NCI-H1417 (cell line): ENCODE results near the gene PTK7.
A peak's percentile ranks its signal among the peaks of the same experiment; 100 is the strongest.

Experiments used
- DNase-seq, 3 experiments: peaks; one replicate each; lab custom pipeline; 2025; lab: John Stamatoyannopoulos, UW

PTK7 gene

DNA sequence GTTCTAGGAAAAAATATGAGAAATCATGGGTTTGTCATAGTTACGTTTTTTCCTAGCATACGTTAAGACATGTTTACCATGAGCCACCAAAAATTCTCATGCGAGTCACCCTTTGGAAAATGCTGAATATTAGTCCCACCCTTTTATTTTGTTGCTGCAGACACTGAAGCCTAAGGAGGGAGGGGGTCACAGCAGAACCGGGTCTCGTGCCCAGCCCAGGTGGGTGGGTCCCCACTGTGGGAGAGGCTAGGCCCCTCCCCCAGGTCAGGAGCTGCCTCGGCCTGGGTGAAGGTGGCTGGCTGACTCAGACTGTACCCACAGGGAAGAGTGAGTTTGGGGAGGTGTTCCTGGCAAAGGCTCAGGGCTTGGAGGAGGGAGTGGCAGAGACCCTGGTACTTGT is 68.8 kb downstream of the PTK7 start:
- no peak for DNase-seq

DNA sequence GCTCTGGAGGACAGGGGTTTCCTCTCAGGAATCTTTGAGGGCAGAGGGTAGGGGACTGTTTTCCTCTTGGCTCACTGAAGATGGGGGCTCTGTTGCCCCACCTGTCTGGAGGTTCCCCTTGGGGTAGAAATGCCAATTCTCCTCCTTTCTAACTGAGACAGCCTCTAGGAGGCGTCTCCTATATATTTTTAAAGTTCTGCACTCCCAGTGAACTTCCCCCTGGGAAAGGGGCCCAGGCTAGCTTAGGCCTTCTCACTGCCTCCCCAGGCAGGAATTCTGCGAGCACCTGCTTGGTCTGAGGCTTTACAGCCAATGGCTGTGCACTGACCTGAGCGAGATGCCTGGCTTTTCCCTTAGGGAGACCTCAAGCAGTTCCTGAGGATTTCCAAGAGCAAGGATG is 70.1 kb downstream of the PTK7 start:
- no peak for DNase-seq

DNA sequence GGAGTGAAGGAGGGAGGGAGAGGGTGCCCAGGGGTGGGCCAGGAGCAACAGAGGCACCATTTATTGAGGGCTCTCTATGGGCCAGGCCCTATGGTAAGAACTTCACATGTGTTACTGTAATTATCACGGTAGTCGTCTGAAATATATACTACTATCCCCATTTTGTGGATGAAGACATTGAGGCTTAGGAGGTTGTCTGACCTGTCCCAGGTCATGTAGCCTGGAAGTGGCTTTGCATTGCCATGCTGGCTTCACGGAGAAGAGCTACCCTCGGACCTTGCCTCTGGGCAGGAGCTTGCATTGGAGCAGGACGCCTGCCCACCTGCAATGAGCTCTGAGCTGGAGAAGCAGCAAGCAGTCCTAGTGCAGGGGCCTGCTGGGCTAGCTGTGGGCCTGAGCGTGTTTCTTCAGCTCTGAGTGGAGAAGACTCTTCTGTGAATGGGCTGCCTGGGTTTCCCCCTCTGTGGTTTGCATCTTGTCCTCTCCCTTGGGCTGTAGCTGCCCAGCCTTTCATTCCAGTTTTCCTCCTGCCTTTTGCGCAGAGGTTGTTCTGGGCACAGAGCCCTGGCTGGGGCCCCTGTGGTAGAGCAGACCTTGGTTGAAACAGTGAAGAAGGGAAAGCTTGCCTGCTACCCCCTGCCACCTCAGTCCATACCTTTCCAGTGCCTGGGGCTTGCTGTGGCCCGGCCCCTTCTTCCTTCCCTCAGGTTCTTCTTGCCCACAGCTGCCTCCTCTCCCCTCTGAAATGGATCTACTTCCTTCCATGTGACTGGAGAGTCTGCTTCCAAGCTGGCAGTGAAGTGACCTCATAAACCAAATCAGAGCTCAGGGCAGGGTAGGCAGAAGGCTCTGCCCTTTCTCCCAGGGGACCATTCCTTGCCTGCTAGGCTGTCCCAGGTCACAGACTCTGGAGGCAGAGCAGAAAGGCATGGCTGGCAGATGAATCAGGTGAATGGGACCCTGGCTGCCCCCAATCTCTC is 70.9 kb downstream of the PTK7 start:
- DNase-seq: no peak

DNA sequence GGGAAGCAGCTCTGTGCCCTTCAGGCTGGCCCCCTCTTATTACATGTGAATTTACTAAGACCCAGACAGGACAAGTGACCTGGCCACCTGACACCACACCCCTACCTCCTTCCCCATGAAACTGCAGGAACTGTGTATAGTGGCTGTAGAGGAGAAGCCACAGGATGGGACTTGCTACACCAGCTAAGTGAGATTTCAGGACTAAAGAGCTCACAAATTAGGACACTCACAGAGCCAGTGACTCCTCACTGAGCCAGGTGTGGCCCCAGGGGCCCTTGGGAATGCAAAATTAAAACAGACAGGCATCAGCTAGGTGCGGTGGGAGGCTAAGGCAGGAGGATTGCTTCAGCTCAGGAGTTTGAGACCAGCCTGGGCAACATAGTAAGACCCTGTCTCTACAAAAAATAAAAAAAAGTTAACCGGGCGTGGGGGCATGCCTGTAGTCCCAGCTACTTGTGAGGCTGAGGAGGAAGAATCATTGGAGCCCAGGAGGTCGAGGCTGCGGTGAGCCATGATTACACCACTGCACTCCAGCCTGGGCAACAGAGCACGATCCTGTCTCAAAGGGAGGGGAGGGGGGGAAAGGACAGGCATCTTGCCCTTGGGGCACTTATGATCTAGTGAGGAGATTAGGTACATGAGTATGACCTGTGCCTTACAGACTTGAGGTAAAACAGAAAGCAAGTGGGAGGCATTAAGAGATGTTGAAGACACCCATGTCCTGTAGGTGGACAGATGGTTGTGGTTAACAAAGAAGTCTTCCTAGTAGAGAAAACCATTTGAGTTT is 71.8 kb downstream of the PTK7 start:
- no peak for DNase-seq

DNA sequence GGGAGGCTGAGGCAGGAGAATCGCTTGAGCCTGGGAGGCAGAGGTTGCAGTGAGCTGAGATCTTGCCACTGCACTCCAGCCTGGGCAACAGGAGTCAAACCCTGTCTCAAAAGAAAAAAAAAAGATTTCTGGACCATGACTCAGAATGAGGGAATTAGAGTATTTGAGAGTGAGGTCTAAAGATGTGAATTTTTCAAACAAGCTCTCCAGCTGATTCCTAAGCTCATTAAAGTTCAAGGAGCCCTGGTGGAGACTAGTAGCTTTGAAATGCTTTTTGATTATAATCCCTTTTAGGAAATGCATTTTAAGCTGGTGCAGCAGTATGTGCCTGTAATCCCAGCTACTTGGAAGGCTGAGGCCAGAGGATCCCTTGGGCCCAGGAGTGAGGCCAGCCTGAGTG is 73.2 kb downstream of the PTK7 start:
- no peak for DNase-seq

DNA sequence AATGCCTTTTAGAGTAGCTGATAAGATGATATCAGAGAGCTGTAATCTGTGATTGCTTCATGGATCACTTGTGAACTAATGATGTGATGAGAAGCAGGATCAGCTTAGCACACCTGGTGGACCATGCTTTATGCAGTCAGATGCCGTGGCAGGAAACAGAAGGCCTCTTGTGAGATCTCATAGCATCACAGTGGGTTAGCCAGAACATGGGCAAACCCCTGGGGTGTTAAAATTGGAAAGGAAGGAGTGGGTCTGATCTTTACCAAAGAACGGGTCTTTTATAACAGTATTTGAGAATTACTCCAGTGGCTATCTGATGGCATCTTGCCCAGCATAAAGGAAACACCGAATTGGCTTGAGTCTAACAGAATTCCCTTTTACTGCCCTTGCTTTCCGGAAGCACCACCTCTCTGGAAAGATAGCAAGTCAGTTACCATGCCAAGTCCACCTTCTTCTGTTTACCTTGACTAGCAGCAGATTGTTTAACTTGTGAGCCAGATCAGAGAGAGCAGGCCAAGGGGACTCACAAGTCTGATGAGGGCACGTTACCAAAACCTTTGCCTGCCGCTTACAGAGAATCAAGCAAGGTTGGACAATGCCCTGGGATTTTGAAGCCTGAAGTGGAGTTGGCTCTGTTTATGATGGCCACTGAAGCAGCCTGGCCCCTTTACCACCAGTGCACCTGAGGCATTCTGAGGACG is 74.1 kb downstream of the PTK7 start:
- no peak for DNase-seq

DNA sequence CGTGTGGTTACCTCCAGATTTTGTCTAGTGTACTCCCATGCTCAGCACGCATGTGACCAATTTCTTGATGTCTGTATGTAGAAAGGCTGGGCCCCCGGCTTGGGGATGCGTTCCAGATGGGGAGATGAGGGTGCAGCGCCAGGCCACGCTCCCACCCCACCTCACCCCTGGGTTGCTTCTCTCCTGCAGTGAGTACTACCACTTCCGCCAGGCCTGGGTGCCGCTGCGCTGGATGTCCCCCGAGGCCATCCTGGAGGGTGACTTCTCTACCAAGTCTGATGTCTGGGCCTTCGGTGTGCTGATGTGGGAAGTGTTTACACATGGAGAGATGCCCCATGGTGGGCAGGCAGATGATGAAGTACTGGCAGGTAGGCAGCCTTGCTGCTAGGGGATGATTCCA is 83.5 kb downstream of the PTK7 start:
- no peak for DNase-seq

DNA sequence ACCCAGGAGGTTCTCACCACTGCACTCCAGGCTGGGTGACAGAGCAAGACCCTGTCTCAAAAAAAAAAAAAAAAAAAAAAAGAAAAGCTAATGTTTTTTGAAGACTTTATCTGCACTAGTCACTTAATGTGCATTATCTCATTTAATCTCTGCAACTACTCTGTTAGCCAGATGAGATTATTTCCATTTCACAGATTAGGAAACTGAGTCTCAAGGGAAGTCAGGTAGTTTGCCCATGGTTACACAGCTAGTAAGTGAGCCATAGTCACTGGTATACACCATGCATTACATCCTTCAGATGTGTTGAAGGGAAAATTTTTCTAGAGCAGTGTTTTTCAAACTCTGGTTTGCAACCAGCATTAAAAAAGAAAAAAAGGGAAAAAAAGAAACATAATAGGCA is 87.8 kb downstream of the PTK7 start:
- DNase-seq: no peak

DNA sequence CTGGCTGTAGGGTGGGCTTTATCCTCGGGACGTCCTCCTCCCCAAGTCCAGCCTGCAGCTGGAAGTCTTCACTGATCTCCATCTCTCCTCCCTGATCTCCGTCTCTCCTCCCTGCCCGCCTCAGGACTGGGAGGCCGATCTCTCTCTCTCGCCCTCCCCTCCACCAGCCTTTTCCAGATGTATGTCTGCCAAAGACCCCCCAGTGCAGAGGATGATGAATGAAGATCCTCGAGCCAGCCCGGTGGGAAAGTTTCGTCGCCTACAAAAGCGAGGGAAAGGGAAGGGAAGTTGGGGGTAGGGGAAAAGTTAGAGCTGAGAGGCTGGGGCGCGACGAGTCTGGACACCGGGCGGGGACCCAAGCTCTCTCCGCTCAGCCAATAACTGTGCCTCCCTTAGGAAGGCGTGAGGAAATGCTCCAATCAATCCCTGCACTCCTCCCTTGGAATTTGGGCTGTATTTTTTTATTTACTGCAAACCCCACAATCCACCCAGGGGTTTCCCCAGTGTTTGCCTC is 94.4 kb downstream of the PTK7 start:
- peak in 1 of 3 experiments; percentile 77 for DNase-seq

DNA sequence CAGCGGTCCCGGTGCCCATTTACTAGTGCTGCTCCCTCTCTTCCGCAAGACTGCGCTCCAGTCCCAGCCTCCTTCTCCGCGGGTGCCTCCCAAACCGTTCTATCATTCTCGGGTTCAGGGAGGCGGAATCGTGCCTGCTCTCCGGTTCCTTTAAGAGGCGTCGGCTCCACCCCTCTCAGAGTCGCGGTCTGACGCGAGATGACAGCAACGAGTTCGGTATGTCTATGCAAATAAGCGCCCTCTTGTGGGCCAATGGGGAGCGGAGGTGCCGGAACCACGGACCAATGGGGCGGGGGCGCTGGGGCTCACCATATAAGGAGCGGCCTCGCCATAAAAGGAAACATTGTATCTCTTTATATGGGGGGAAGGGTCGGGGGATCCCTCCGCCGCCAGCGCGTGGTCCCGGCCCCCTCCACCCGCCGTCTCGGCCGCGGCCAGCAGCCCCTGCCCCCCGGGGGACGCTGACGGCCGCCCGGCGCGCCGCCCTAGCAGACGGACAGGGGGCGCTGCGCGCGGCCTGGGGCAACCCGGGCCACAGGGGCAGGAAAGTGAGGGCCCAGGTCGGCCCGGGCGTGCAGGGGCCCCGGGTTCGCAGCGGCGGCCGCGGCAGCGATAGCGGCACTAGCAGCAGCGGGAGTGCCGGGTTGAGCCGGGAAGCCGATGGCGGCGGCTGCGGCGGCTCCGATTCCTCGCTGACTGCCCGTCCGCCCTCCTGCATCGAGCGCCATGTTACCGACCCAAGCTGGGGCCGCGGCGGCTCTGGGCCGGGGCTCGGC is 95.0 kb downstream of the PTK7 start, which contains the start of gene SRF:
TSS of gene SRF (plus strand) at position 339 of the 776 bp plus-strand sequence. CDS start at position 727, 388 bp downstream.
- DNase-seq: peak; percentile 98 to 99 (median 99)

DNA sequence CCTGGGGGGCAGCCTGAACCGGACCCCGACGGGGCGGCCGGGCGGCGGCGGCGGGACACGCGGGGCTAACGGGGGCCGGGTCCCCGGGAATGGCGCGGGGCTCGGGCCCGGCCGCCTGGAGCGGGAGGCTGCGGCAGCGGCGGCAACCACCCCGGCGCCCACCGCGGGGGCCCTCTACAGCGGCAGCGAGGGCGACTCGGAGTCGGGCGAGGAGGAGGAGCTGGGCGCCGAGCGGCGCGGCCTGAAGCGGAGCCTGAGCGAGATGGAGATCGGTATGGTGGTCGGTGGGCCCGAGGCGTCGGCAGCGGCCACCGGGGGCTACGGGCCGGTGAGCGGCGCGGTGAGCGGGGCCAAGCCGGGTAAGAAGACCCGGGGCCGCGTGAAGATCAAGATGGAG is 95.6 kb downstream of the PTK7 start:
- peak in 1 of 3 experiments; percentile 68 for DNase-seq

DNA sequence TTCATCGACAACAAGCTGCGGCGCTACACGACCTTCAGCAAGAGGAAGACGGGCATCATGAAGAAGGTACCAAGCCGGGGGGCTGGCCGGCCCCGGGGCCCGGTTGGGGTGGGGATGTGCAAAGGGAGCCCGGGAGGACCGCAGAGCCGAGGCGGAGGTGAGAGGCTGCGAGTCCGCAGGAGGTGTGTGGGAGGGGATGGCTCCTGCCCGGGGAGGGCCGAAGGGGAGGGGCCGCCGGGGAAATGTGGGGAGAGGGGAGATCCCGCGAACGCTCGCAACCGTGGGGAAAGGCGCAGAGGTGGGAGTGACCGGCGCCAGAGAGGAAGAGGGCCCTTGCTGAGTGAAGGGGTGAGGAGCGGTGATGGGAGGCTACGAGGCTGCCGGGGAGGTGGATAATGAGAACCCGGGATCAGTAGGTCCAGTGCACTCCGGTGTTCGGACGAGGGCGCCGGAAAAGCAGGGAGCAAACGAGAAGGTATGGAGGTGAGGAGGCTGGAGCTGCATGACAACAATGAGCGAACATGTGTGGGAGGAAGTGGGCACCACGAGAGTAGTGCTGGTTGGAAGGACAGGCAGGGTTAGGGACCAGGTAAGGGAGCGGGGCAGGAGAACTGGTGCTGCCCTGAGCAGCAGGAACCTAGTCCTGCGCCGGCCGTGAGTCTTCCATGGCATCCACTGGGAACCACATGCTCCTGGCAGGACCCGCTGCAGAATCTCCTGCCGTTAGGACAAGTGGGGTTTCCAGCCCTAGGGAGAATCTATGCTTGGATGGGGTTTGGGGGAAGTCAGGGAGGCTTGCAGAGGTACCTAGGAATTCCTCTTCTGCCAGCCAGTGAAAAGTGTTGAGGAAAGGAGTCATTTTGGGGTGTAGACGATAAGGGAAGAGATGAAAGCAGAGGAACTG is 96.2 kb downstream of the PTK7 start:
- DNase-seq: peak in 2 of 3 experiments; percentile 62 to 68

DNA sequence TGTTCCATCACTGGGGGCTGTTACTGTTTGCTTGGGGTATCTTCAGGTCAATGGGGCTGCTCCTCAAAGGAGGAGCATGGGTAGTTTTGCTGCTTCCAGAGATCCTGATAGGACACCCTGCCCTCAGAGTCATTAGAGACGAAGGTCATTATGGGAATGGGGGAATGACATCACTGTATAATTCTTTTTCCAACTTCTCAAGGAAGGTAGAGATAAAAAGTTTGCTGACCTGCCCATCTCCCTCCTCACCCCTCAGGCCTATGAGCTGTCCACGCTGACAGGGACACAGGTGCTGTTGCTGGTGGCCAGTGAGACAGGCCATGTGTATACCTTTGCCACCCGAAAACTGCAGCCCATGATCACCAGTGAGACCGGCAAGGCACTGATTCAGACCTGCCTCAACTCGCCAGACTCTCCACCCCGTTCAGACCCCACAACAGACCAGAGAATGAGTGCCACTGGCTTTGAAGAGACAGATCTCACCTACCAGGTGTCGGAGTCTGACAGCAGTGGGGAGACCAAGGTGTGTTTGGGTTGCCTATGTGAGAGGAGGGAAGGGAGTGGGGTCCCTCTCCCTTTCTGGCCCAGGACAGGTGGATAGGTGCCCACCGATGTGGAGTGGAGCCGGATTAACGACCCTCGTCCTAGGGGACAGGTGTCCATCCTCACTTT is 97.6 kb downstream of the PTK7 start:
- no peak for DNase-seq

DNA sequence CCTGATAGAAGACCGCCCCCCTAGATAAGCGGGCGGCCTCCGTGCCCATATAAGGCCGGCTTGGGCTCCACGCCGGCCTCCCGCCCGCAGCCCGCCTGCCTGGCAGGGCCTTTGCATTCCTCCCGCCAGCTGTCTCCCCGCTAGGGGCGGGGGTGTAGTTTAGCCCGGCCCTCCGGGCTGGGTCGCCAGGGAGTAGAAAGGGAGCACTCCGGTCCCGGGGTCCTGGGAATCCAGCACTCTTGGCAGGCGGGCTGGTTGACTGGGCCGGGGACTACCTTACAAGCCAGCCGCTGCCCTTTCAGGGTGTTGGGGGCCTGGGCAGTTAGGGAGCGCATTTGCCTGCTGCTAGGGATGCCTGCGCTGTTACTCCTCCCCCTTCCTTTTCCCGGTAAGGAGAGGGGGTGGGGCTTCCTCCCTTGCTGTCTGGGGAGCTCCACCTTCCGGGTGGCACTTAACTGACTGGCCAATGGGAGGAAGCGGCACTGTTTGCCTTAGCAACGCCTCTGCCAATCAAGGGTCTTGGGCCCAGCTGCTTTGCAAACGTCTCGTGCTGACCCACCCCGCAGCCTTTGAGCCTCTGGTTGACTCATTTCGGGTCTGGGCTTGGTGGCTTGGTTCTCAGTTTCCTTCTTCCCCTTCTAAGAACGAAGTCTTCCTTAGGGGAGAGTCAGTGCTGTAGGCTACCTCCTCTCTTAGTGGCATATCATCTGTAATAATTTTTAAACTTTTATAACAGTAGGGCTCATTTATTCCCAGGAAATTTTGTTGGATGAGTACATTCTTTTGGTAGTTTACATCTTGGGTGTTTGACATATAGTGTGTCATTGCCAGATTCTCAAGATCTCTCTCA is 98.4 kb downstream of the PTK7 start:
- DNase-seq: peak; percentile 92 to 97 (median 97)

DNA sequence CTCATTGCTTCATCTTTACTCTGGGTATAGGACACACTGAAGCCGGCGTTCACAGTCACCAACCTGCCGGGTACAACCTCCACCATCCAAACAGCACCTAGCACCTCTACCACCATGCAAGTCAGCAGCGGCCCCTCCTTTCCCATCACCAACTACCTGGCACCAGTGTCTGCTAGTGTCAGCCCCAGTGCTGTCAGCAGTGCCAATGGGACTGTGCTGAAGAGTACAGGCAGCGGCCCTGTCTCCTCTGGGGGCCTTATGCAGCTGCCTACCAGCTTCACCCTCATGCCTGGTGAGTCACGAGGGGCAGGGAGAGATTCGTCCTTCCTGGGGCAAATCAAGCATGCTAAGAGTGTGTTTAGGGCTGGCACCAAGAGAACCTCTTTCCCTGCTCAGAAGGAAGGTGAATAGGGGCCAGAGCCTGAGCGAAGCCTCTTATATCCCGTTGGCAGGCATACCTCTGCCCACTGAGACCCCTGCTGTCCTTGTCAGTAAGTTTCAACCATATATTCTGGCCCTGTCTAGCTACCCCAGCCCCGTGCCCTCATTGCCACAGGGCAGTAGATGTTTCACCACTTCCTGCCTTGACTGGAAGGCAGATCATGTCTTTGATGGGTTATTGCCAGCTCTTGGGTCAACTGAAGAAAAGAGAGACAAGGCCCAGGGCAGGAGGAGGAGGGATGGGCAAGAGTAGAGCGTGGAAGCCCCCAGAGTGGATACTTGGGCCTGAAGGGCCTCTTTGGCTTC is 99.7 kb downstream of the PTK7 start:
- DNase-seq: no peak

DNA sequence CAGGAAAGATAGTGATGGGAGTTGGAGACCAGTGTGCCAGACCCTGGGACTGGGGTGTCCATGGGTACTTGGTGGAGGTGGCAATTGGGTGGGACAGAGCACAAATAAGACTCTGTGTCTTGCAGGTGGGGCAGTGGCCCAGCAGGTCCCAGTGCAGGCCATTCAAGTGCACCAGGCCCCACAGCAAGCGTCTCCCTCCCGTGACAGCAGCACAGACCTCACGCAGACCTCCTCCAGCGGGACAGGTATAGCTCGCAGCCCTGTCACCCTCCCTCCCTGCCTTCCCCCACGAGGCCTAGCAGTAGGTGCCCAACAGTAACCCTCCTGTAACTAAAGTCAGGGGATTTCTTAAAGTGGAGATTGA is 100.3 kb downstream of the PTK7 start:
- DNase-seq: no peak

DNA sequence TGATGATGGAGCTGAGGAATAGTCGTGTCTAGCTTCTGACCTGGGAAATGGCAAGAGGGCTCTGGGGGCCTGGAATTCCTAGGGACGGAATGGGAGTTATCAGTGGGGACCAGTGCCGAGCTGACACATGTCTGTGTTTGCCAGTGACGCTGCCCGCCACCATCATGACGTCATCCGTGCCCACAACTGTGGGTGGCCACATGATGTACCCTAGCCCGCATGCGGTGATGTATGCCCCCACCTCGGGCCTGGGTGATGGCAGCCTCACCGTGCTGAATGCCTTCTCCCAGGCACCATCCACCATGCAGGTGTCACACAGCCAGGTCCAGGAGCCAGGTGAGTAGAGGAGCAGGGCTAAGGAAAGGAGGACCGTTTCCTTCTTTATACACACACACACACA is 102.0 kb downstream of the PTK7 start:
- DNase-seq: no peak
